Measurements from ENCODE around the gene POU3F3.

POU3F3 gene

GRCh38 chr2:104866883-104867812, 13.2 kb downstream of the POU3F3 start:
- no peak overlapping the region for H3K4me3 ChIP-seq (ENCODE audit: low read depth in 1 of 2, low read length in 2 of 2)
- H3K4me1 ChIP-seq (ENCODE audit: control insufficient read depth in 1 of 2, insufficient read depth in 2 of 2, low read length in 2 of 2) = peaks cover 0 to 7% of the 10 kb centered on the region in 2 donors
- no peak overlapping the region for H3K9ac ChIP-seq (ENCODE audit: low read depth in 1 of 2, low read length in 2 of 2)
- H3K27me3 ChIP-seq (ENCODE audit: control insufficient read depth in 1 of 2, insufficient read depth in 2 of 2, low read length in 2 of 2) = peaks cover 95 to 99% of the 10 kb centered on the region in 2 donors
- no peaks in the 10 kb centered on the region for H3K9me3 ChIP-seq (ENCODE audit: control insufficient read depth in 1 of 2, low read length in 2 of 2)
- no peak overlapping the region for H3K27ac ChIP-seq (ENCODE audit: low read depth, low read length)
- no peaks in the 10 kb centered on the region for H3K36me3 ChIP-seq (ENCODE audit: control insufficient read depth in 1 of 2, insufficient read depth in 2 of 2, low read length in 2 of 2)

DNA sequence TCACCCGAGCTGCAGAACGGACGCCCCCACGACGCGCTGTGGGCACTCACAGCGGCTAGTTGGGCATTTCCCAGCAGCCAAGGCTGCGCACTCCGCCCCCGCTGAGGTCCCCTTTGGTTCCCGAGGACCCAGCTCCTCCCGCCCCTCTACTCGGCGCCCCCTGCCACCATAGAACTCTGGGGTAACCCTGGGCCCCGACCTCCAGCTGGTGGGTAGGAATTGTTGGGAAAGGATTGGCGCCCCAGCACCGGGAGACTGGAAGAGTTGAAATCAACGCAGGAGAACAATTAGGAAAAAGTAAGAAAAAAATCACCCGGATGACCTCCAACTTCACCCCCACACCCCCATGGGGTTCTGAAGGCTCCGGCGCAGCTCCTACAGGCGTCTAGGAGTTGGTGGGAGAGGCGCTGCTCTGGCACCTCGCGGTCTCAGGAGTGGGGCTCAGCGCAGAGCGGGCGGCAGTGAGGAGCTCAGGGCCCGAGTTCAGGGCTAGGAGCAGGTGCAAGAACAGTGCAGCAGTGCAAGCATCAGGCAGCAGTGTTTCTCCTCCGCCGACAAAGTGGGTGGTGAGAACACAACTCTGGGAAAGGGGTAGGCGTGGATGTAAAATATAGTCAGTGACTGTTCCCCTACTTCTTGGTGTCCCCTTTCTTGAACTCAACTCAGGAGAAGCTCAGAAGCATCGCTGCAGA, 14.0 kb downstream of the POU3F3 start:
- H3K27me3 ChIP-seq (ENCODE audit: control insufficient read depth in 1 of 2, insufficient read depth in 2 of 2, low read length in 2 of 2) = peaks cover 94 to 99% of the 10 kb centered on the region in 2 donors
- H3K27ac ChIP-seq (ENCODE audit: low read depth, low read length) = no peak overlapping the region
- no peak overlapping the region for H3K9ac ChIP-seq (ENCODE audit: low read depth in 1 of 2, low read length in 2 of 2)

GRCh38 chr2:104868505-104868866, 14.6 kb downstream of the POU3F3 start:
- Histone ChIP-seq H3K27ac (ENCODE audit: low read depth, low read length) (no peak overlapping the region), H3K4me1 (ENCODE audit: control insufficient read depth in 1 of 2, insufficient read depth in 2 of 2, low read length in 2 of 2) (peaks cover 5 to 7% of the 10 kb centered on the region in 2 donors), H3K27me3 (ENCODE audit: control insufficient read depth in 1 of 2, insufficient read depth in 2 of 2, low read length in 2 of 2) (peaks cover 90 to 96% of the 10 kb centered on the region in 2 donors), H3K4me3 (ENCODE audit: low read depth in 1 of 2, low read length in 2 of 2) (no peak overlapping the region), H3K9ac (ENCODE audit: low read depth in 1 of 2, low read length in 2 of 2) (no peak overlapping the region), H3K36me3 (ENCODE audit: control insufficient read depth in 1 of 2, insufficient read depth in 2 of 2, low read length in 2 of 2) (no peaks in the 10 kb centered on the region), H3K9me3 (ENCODE audit: control insufficient read depth in 1 of 2, low read length in 2 of 2) (no peaks in the 10 kb centered on the region)

More for the DNA sequence above, 14.0 kb downstream of the POU3F3 start:
- Histone ChIP-seq H3K9me3 (ENCODE audit: control insufficient read depth in 1 of 2, low read length in 2 of 2) (no peaks in the 10 kb centered on the region), H3K4me1 (ENCODE audit: control insufficient read depth in 1 of 2, insufficient read depth in 2 of 2, low read length in 2 of 2) (peaks cover 5 to 7% of the 10 kb centered on the region in 2 donors), H3K36me3 (ENCODE audit: control insufficient read depth in 1 of 2, insufficient read depth in 2 of 2, low read length in 2 of 2) (no peaks in the 10 kb centered on the region), H3K4me3 (ENCODE audit: low read depth in 1 of 2, low read length in 2 of 2) (no peak overlapping the region)

GRCh38 chr2:104870100-104870975, 16.4 kb downstream of the POU3F3 start:
- Histone ChIP-seq H3K27me3 (ENCODE audit: control insufficient read depth in 1 of 2, insufficient read depth in 2 of 2, low read length in 2 of 2) (peaks cover 78 to 82% of the 10 kb centered on the region in 2 donors), H3K4me1 (ENCODE audit: control insufficient read depth in 1 of 2, insufficient read depth in 2 of 2, low read length in 2 of 2) (peaks cover 5 to 7% of the 10 kb centered on the region in 2 donors), H3K9ac (ENCODE audit: low read depth in 1 of 2, low read length in 2 of 2) (no peak overlapping the region), H3K27ac (ENCODE audit: low read depth, low read length) (no peak overlapping the region), H3K9me3 (ENCODE audit: control insufficient read depth in 1 of 2, low read length in 2 of 2) (no peaks in the 10 kb centered on the region), H3K36me3 (ENCODE audit: control insufficient read depth in 1 of 2, insufficient read depth in 2 of 2, low read length in 2 of 2) (no peaks in the 10 kb centered on the region), H3K4me3 (ENCODE audit: low read depth in 1 of 2, low read length in 2 of 2) (no peak overlapping the region)

DNA sequence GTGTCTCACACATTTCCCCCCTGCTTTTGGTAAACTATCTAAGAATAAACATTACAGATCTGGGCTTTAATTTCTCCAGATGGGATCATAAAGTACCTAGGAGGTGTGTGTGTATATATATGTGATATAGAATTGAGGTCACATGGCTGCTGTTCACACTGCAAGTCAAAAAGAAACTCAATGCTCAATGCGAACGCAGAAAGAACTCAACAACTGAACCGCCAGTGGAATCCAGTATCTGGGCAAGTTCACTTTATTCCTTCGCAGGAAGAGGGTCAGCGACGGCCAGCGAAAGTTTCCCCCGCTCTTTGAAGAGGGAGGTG, 17.7 kb downstream of the POU3F3 start:
- Histone ChIP-seq H3K4me1 (ENCODE audit: control insufficient read depth in 1 of 2, insufficient read depth in 2 of 2, low read length in 2 of 2) (peaks cover 5 to 7% of the 10 kb centered on the region in 2 donors), H3K4me3 (ENCODE audit: low read depth in 1 of 2, low read length in 2 of 2) (no peak overlapping the region), H3K36me3 (ENCODE audit: control insufficient read depth in 1 of 2, insufficient read depth in 2 of 2, low read length in 2 of 2) (no peaks in the 10 kb centered on the region), H3K27ac (ENCODE audit: low read depth, low read length) (no peak overlapping the region), H3K27me3 (ENCODE audit: control insufficient read depth in 1 of 2, insufficient read depth in 2 of 2, low read length in 2 of 2) (peaks cover 66 to 69% of the 10 kb centered on the region in 2 donors), H3K9ac (ENCODE audit: low read depth in 1 of 2, low read length in 2 of 2) (no peak overlapping the region), H3K9me3 (ENCODE audit: control insufficient read depth in 1 of 2, low read length in 2 of 2) (no peaks in the 10 kb centered on the region)

DNA sequence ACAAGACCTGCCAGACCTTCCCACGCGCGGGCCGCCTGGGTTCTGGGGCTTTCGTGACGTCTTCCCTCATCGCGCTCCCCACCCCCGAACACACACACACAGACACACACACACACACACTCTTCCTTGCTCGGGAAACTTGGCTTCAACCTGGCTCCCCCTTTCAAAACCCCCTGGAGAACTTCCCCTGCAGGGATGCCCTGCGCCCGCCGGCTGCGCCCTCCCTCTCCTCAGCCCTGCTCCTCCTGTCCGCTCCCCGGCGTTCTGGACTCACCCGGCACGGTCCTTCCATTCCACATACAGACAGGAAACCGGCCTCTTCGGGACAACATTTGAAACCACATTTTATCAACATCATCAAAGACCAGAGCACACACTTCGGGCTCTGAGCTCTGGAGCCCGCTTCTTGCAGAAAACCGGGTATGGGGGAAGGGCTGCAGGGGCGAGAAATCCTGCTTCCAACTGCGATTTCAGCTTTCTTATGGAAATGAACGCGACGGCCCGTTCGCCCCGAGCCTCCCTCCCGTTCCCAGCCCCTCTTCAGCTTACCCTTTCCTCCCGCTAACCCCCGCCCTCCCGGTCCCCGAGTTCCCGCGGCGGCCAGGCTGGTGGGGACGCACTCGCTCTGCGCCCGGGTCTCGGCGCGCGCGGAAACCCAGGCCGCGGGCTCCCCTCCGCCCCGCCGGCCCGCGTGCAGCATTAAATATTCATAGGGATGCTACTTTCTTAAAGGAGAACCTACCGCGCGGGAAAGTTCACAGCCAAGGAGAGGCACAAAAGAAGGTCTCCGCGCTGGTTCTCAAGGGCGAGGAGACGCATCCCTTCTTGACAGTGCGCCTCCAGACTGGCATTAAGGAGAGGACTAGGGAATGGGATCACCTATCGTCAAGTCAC, 18.3 kb downstream of the POU3F3 start:
- H3K27ac ChIP-seq (ENCODE audit: low read depth, low read length) = no peak overlapping the region
- H3K27me3 ChIP-seq (ENCODE audit: control insufficient read depth in 1 of 2, insufficient read depth in 2 of 2, low read length in 2 of 2) = peaks cover 60 to 63% of the 10 kb centered on the region in 2 donors
- no peaks in the 10 kb centered on the region for H3K36me3 ChIP-seq (ENCODE audit: control insufficient read depth in 1 of 2, insufficient read depth in 2 of 2, low read length in 2 of 2)
- H3K4me1 ChIP-seq (ENCODE audit: control insufficient read depth in 1 of 2, insufficient read depth in 2 of 2, low read length in 2 of 2) = peaks cover 5 to 7% of the 10 kb centered on the region in 2 donors
- H3K4me3 ChIP-seq (ENCODE audit: low read depth in 1 of 2, low read length in 2 of 2) = peak overlapping the region; percentile 56 to 66
- H3K9ac ChIP-seq (ENCODE audit: low read depth in 1 of 2, low read length in 2 of 2) = no peak overlapping the region
- no peaks in the 10 kb centered on the region for H3K9me3 ChIP-seq (ENCODE audit: control insufficient read depth in 1 of 2, low read length in 2 of 2)

GRCh38 chr2:104872866-104873688, 19.2 kb downstream of the POU3F3 start:
- peak overlapping the region; percentile 56 to 66 for H3K4me3 ChIP-seq (ENCODE audit: low read depth in 1 of 2, low read length in 2 of 2)
- peaks cover 5 to 7% of the 10 kb centered on the region in 2 donors for H3K4me1 ChIP-seq (ENCODE audit: control insufficient read depth in 1 of 2, insufficient read depth in 2 of 2, low read length in 2 of 2)
- peaks cover 54 to 58% of the 10 kb centered on the region in 2 donors for H3K27me3 ChIP-seq (ENCODE audit: control insufficient read depth in 1 of 2, insufficient read depth in 2 of 2, low read length in 2 of 2)
- no peak overlapping the region for H3K27ac ChIP-seq (ENCODE audit: low read depth, low read length)
- H3K9me3 ChIP-seq (ENCODE audit: control insufficient read depth in 1 of 2, low read length in 2 of 2) = no peaks in the 10 kb centered on the region
- H3K36me3 ChIP-seq (ENCODE audit: control insufficient read depth in 1 of 2, insufficient read depth in 2 of 2, low read length in 2 of 2) = no peaks in the 10 kb centered on the region
- no peak overlapping the region for H3K9ac ChIP-seq (ENCODE audit: low read depth in 1 of 2, low read length in 2 of 2)

GRCh38 chr2:104873689-104874054, 19.8 kb downstream of the POU3F3 start:
- H3K27me3 ChIP-seq (ENCODE audit: control insufficient read depth in 1 of 2, insufficient read depth in 2 of 2, low read length in 2 of 2) = peaks cover 53% of the 10 kb centered on the region in 2 donors
- no peaks in the 10 kb centered on the region for H3K36me3 ChIP-seq (ENCODE audit: control insufficient read depth in 1 of 2, insufficient read depth in 2 of 2, low read length in 2 of 2)
- H3K4me1 ChIP-seq (ENCODE audit: control insufficient read depth in 1 of 2, insufficient read depth in 2 of 2, low read length in 2 of 2) = peaks cover 5 to 7% of the 10 kb centered on the region in 2 donors
- peak overlapping the region in 1 of 2 donors; percentile 66 for H3K4me3 ChIP-seq (ENCODE audit: low read depth in 1 of 2, low read length in 2 of 2)
- no peak overlapping the region for H3K9ac ChIP-seq (ENCODE audit: low read depth in 1 of 2, low read length in 2 of 2)
- no peaks in the 10 kb centered on the region for H3K9me3 ChIP-seq (ENCODE audit: control insufficient read depth in 1 of 2, low read length in 2 of 2)
- no peak overlapping the region for H3K27ac ChIP-seq (ENCODE audit: low read depth, low read length)

Data from duodenal mucosa (tissue), 2 donors.